Measurements from ENCODE around the gene RAD23B.

Gene RAD23B

GRCh38 chr9:107270082-107270481 lies 13.0 kb upstream of the RAD23B start:
- no peak overlapping the region for H3K4me3 ChIP-seq (ENCODE audit: low read depth in 1 of 2, low read length in 2 of 2)
- no peak overlapping the region for H3K27ac ChIP-seq (ENCODE audit: low read depth, low read length)
- H3K36me3 ChIP-seq (ENCODE audit: insufficient read depth, low read length) = no peaks in the 10 kb centered on the region
- H3K27me3 ChIP-seq (ENCODE audit: control insufficient read depth in 1 of 2, insufficient read depth in 2 of 2, low read length in 2 of 2) = no peaks in the 10 kb centered on the region
- H3K9me3 ChIP-seq (ENCODE audit: low read length) = no peaks in the 10 kb centered on the region
- H3K9ac ChIP-seq (ENCODE audit: low read length) = no peak overlapping the region
- no peaks in the 10 kb centered on the region for H3K4me1 ChIP-seq (ENCODE audit: insufficient read depth, low read length)

GRCh38 chr9:107270580-107270979 lies 12.5 kb upstream of the RAD23B start:
- Histone ChIP-seq H3K27me3 (ENCODE audit: control insufficient read depth in 1 of 2, insufficient read depth in 2 of 2, low read length in 2 of 2) (no peaks in the 10 kb centered on the region), H3K36me3 (ENCODE audit: insufficient read depth, low read length) (no peaks in the 10 kb centered on the region), H3K4me1 (ENCODE audit: insufficient read depth, low read length) (no peaks in the 10 kb centered on the region), H3K27ac (ENCODE audit: low read depth, low read length) (no peak overlapping the region), H3K4me3 (ENCODE audit: low read depth in 1 of 2, low read length in 2 of 2) (no peak overlapping the region), H3K9ac (ENCODE audit: low read length) (no peak overlapping the region), H3K9me3 (ENCODE audit: low read length) (no peaks in the 10 kb centered on the region)

- no peak overlapping the region for H3K27ac ChIP-seq (ENCODE audit: low read depth, low read length)
Measured at GRCh38 chr9:107273634-107274033, 9.4 kb upstream of the RAD23B start.

GRCh38 chr9:107274096-107274495 lies 9.0 kb upstream of the RAD23B start:
- no peak overlapping the region for H3K9ac ChIP-seq (ENCODE audit: low read length)
- H3K4me3 ChIP-seq (ENCODE audit: low read depth in 1 of 2, low read length in 2 of 2) = no peak overlapping the region
- no peaks in the 10 kb centered on the region for H3K36me3 ChIP-seq (ENCODE audit: insufficient read depth, low read length)
- no peaks in the 10 kb centered on the region for H3K27me3 ChIP-seq (ENCODE audit: control insufficient read depth in 1 of 2, insufficient read depth in 2 of 2, low read length in 2 of 2)
- H3K27ac ChIP-seq (ENCODE audit: low read depth, low read length) = no peak overlapping the region
- H3K4me1 ChIP-seq (ENCODE audit: insufficient read depth, low read length) = no peaks in the 10 kb centered on the region
- H3K9me3 ChIP-seq (ENCODE audit: low read length) = no peaks in the 10 kb centered on the region

More at GRCh38 chr9:107273634-107274033, 9.4 kb upstream of the RAD23B start:
- no peak overlapping the region for H3K4me3 ChIP-seq (ENCODE audit: low read depth in 1 of 2, low read length in 2 of 2)
- H3K9me3 ChIP-seq (ENCODE audit: low read length) = no peaks in the 10 kb centered on the region
- no peaks in the 10 kb centered on the region for H3K36me3 ChIP-seq (ENCODE audit: insufficient read depth, low read length)
- H3K4me1 ChIP-seq (ENCODE audit: insufficient read depth, low read length) = no peaks in the 10 kb centered on the region
- no peak overlapping the region for H3K9ac ChIP-seq (ENCODE audit: low read length)
- H3K27me3 ChIP-seq (ENCODE audit: control insufficient read depth in 1 of 2, insufficient read depth in 2 of 2, low read length in 2 of 2) = no peaks in the 10 kb centered on the region

GRCh38 chr9:107274953-107275422 lies 8.1 kb upstream of the RAD23B start:
- Histone ChIP-seq H3K27me3 (ENCODE audit: control insufficient read depth in 1 of 2, insufficient read depth in 2 of 2, low read length in 2 of 2) (no peaks in the 10 kb centered on the region), H3K9me3 (ENCODE audit: low read length) (no peaks in the 10 kb centered on the region), H3K4me3 (ENCODE audit: low read depth in 1 of 2, low read length in 2 of 2) (no peak overlapping the region), H3K4me1 (ENCODE audit: insufficient read depth, low read length) (no peaks in the 10 kb centered on the region), H3K36me3 (ENCODE audit: insufficient read depth, low read length) (no peaks in the 10 kb centered on the region), H3K9ac (ENCODE audit: low read length) (no peak overlapping the region), H3K27ac (ENCODE audit: low read depth, low read length) (no peak overlapping the region)

- Histone ChIP-seq H3K4me3 (ENCODE audit: low read depth in 1 of 2, low read length in 2 of 2) (no peak overlapping the region), H3K27me3 (ENCODE audit: control insufficient read depth in 1 of 2, insufficient read depth in 2 of 2, low read length in 2 of 2) (no peaks in the 10 kb centered on the region), H3K9me3 (ENCODE audit: low read length) (no peaks in the 10 kb centered on the region), H3K36me3 (ENCODE audit: insufficient read depth, low read length) (no peaks in the 10 kb centered on the region), H3K27ac (ENCODE audit: low read depth, low read length) (no peak overlapping the region), H3K4me1 (ENCODE audit: insufficient read depth, low read length) (no peaks in the 10 kb centered on the region), H3K9ac (ENCODE audit: low read length) (no peak overlapping the region)
Measured at GRCh38 chr9:107275530-107275929, 7.5 kb upstream of the RAD23B start.

- no peak overlapping the region for H3K4me3 ChIP-seq (ENCODE audit: low read depth in 1 of 2, low read length in 2 of 2)
- H3K27ac ChIP-seq (ENCODE audit: low read depth, low read length) = no peak overlapping the region
Measured at GRCh38 chr9:107276966-107277710, 5.9 kb upstream of the RAD23B start.

GRCh38 chr9:107277801-107278200 lies 5.3 kb upstream of the RAD23B start:
- Histone ChIP-seq H3K27ac (ENCODE audit: low read depth, low read length) (no peak overlapping the region), H3K27me3 (ENCODE audit: control insufficient read depth in 1 of 2, insufficient read depth in 2 of 2, low read length in 2 of 2) (no peaks in the 10 kb centered on the region), H3K9ac (ENCODE audit: low read length) (no peak overlapping the region), H3K36me3 (ENCODE audit: insufficient read depth, low read length) (no peaks in the 10 kb centered on the region), H3K4me3 (ENCODE audit: low read depth in 1 of 2, low read length in 2 of 2) (no peak overlapping the region), H3K9me3 (ENCODE audit: low read length) (no peaks in the 10 kb centered on the region), H3K4me1 (ENCODE audit: insufficient read depth, low read length) (peaks cover 6% of the 10 kb centered on the region)

More at GRCh38 chr9:107276966-107277710, 5.9 kb upstream of the RAD23B start:
- Histone ChIP-seq H3K9me3 (ENCODE audit: low read length) (no peaks in the 10 kb centered on the region), H3K36me3 (ENCODE audit: insufficient read depth, low read length) (no peaks in the 10 kb centered on the region), H3K27me3 (ENCODE audit: control insufficient read depth in 1 of 2, insufficient read depth in 2 of 2, low read length in 2 of 2) (no peaks in the 10 kb centered on the region), H3K9ac (ENCODE audit: low read length) (no peak overlapping the region), H3K4me1 (ENCODE audit: insufficient read depth, low read length) (peaks cover 3% of the 10 kb centered on the region)

- H3K36me3 ChIP-seq (ENCODE audit: insufficient read depth, low read length) = no peaks in the 10 kb centered on the region
- no peaks in the 10 kb centered on the region for H3K27me3 ChIP-seq (ENCODE audit: control insufficient read depth in 1 of 2, insufficient read depth in 2 of 2, low read length in 2 of 2)
- no peak overlapping the region for H3K9ac ChIP-seq (ENCODE audit: low read length)
- peaks cover 6% of the 10 kb centered on the region for H3K4me1 ChIP-seq (ENCODE audit: insufficient read depth, low read length)
- no peak overlapping the region for H3K27ac ChIP-seq (ENCODE audit: low read depth, low read length)
- H3K4me3 ChIP-seq (ENCODE audit: low read depth in 1 of 2, low read length in 2 of 2) = no peak overlapping the region
- H3K9me3 ChIP-seq (ENCODE audit: low read length) = no peaks in the 10 kb centered on the region
Measured at GRCh38 chr9:107279086-107279485, 4.0 kb upstream of the RAD23B start.

GRCh38 chr9:107280543-107280942 lies 2.5 kb upstream of the RAD23B start:
- Histone ChIP-seq H3K9ac (ENCODE audit: low read length) (no peak overlapping the region), H3K27ac (ENCODE audit: low read depth, low read length) (no peak overlapping the region), H3K27me3 (ENCODE audit: control insufficient read depth in 1 of 2, insufficient read depth in 2 of 2, low read length in 2 of 2) (no peaks in the 10 kb centered on the region), H3K36me3 (ENCODE audit: insufficient read depth, low read length) (no peaks in the 10 kb centered on the region), H3K4me1 (ENCODE audit: insufficient read depth, low read length) (peaks cover 18% of the 10 kb centered on the region), H3K4me3 (ENCODE audit: low read depth in 1 of 2, low read length in 2 of 2) (no peak overlapping the region), H3K9me3 (ENCODE audit: low read length) (no peaks in the 10 kb centered on the region)

- no peaks in the 10 kb centered on the region for H3K36me3 ChIP-seq (ENCODE audit: insufficient read depth, low read length)
- H3K4me1 ChIP-seq (ENCODE audit: insufficient read depth, low read length) = peaks cover 24% of the 10 kb centered on the region
- H3K27me3 ChIP-seq (ENCODE audit: control insufficient read depth in 1 of 2, insufficient read depth in 2 of 2, low read length in 2 of 2) = no peaks in the 10 kb centered on the region
- H3K27ac ChIP-seq (ENCODE audit: low read depth, low read length) = no peak overlapping the region
- no peak overlapping the region for H3K4me3 ChIP-seq (ENCODE audit: low read depth in 1 of 2, low read length in 2 of 2)
- no peak overlapping the region for H3K9ac ChIP-seq (ENCODE audit: low read length)
- H3K9me3 ChIP-seq (ENCODE audit: low read length) = no peaks in the 10 kb centered on the region
Measured at GRCh38 chr9:107281184-107281583, 1.9 kb upstream of the RAD23B start.

Measured in muscle layer of colon (tissue), 2 donors.